HepG2 (cell line): ENCODE measurements around the gene TAF8. TPM values are rescaled to one million over a fixed set of nuclear protein-coding genes. Genes with fewer than 3 reads are reported as not detected.

Experiments used
- ATAC-seq: fragments of 200-7000 bp; cut with Tn5 transposase; 3 replicates; pipeline ENCODE4 v1.9.1; 2020; ENCODE audit warnings: mild to moderate bottlenecking, moderate library complexity
- BruUV-seq: library from RNA; stranded (reverse); fragments of 400-500 nt; replicated peaks from 2 replicates; lab custom pipeline; 2021; lab: Mats Ljungman, UMichigan
- CTCF ChIA-PET: fragments of 300-600 bp; formaldehyde crosslinking; extraction: SDS; loops from one replicate; lab custom pipeline; 2021; ENCODE audit warnings: low total read pairs, inconsistent platforms, low intra/inter-chr PET ratio; lab: Yijun Ruan, JAX
- POLR2A ChIA-PET: fragments of 350-600 bp; sonication (Branson Sonifier 250); formaldehyde crosslinking; loops from one replicate; lab custom pipeline; 2020; ENCODE audit warnings: antibody characterized with exemption, inconsistent platforms; lab: Yijun Ruan, JAX
- DNase-seq: peaks from one replicate; pipeline ENCODE4 v3.0.0-alpha.2; 2015; ENCODE audit warnings: low spot score
- FAIRE-seq: peaks from 3 replicates; lab custom pipeline; 2011; peaks lifted over from hg19 to GRCh38; lab: Jason Lieb, UNC
- H2AFZ ChIP-seq: one replicate; pipeline ENCODE4 v1.6.1; 2011; ENCODE audit warnings: low read length, inconsistent platforms
- H3K27ac ChIP-seq: fragments of 300-600 bp; 3 replicates; pipeline ENCODE4 v1.8.0; 2011; ENCODE audit warnings: mixed run types, mild to moderate bottlenecking, mixed read lengths, low read length, inconsistent platforms; ENCODE audit not compliant: insufficient read depth; ENCODE audit errors: extremely low read length
- H3K27me3 ChIP-seq, 2 experiments: fragments of 200-600 bp in 1 of 2; 2 replicates in 1 of 2; 3 replicates in 1 of 2; pipeline versions ENCODE4 v1.6.0 to v1.8.0; 2011; ENCODE audit warnings: low read length in 2 of 2, mild to moderate bottlenecking in 2 of 2, moderate library complexity in 2 of 2, inconsistent platforms in 1 of 2; ENCODE audit not compliant: insufficient read depth in 2 of 2, control insufficient read depth in 1 of 2
- H3K36me3 ChIP-seq, 2 experiments: fragments of 200-600 bp in 1 of 2; replicated peaks in 1 of 2; 2 replicates in 1 of 2; 3 replicates in 1 of 2; pipeline versions ENCODE4 v1.5.1 to v1.8.0; 2011; ENCODE audit warnings: low read length in 2 of 2, inconsistent platforms in 1 of 2; ENCODE audit not compliant: insufficient read depth in 2 of 2, control insufficient read depth in 1 of 2
- H3K4me1 ChIP-seq: 2 replicates; pipeline ENCODE4 v1.5.1; 2012; ENCODE audit warnings: low read length, inconsistent platforms; ENCODE audit not compliant: insufficient read depth
- H3K4me2 ChIP-seq: 2 replicates; pipeline ENCODE4 v1.6.0; 2011; ENCODE audit warnings: low read depth, low read length, inconsistent platforms
- H3K4me3 ChIP-seq, 3 experiments: fragments of 200-600 bp in 1 of 3; sonication (generic), shearing (Covaris generic) in 1 of 3; replicated peaks in 1 of 3; 2 replicates each; pipeline ENCODE4 v1.5.1; 2011 to 2016; ENCODE audit warnings: low read length in 3 of 3, inconsistent platforms in 2 of 3, low read depth in 2 of 3, mild to moderate bottlenecking in 2 of 3, control low read depth in 1 of 3, mixed read lengths in 1 of 3; ENCODE audit not compliant: insufficient read depth in 1 of 3
- H3K79me2 ChIP-seq: one replicate; pipeline ENCODE4 v1.6.1; 2011; ENCODE audit warnings: low read length, inconsistent platforms; ENCODE audit not compliant: insufficient read depth
- H3K9ac ChIP-seq: 2 replicates; pipeline ENCODE4 v1.6.0; 2011; ENCODE audit warnings: mild to moderate bottlenecking, low read depth, low read length, inconsistent platforms; ENCODE audit not compliant: insufficient read depth
- H3K9me3 ChIP-seq: 2 replicates; pipeline ENCODE4 v1.5.1; 2012; ENCODE audit warnings: mild to moderate bottlenecking, low read length
- H4K20me1 ChIP-seq: 2 replicates; pipeline ENCODE4 v1.6.0; 2011; ENCODE audit warnings: inconsistent platforms, mild to moderate bottlenecking, low read length, moderate library complexity; ENCODE audit not compliant: insufficient read depth
- ZMYM3 ChIP-seq: sonication (generic); formaldehyde crosslinking; IDR thresholded peaks from 2 replicates; pipeline ENCODE4 v1.5.1; 2020; ENCODE audit warnings: mild to moderate bottlenecking, missing genetic modification reagents
- ZNF710 ChIP-seq: sonication (generic); formaldehyde crosslinking; IDR thresholded peaks from 2 replicates; pipeline ENCODE4 v1.5.0; 2020; ENCODE audit warnings: mild to moderate bottlenecking, missing genetic modification reagents, borderline replicate concordance
- WGBS: methylation state at CpG from one replicate; pipeline ENCODE4 v1.1.6; 2017; ENCODE audit warnings: low lambda C conversion rate; 5-methylcytosine and 5-hydroxymethylcytosine counted together
- in situ Hi-C: cut with HindIII; loops from 2 replicates; pipeline ENCODE4 v1.10.0; 2017; ENCODE audit warnings: low pct_unique_long_range_greater_than_20kb; ENCODE audit not compliant: extremely low pct_ligation_motif_present
- intact Hi-C: fragments of 100-400 bp; cut with micrococcal nuclease; formaldehyde crosslinking; loops from one replicate; pipeline ENCODE4 v1.10.0; 2022; ENCODE audit not compliant: unreplicated experiment
- polyA plus RNA-seq, 8 experiments: library from polyadenylated mRNA; depleted of rRNA in 3 of 8; stranded (reverse) in 7 of 8; unstranded in 1 of 8; fragments of >200 nt; fragmentation: Illumina TruSeq in 4 of 8; extraction: Trizol in 4 of 8; gene quantifications; 2 replicates each; pipeline versions ENCODE4 v1.2.1 to v1.2.3, GENCODE V29; 2011 to 2016; ENCODE audit warnings: low read depth in 4 of 8, missing spikeins in 1 of 8, mixed read lengths in 1 of 8; ENCODE audit not compliant: insufficient read depth in 1 of 8
- total RNA-seq, 5 experiments: library from RNA; depleted of rRNA; stranded (reverse); fragments of >200 nt; fragmentation: Illumina TruSeq; extraction: Trizol; gene quantifications; 2 replicates each; pipeline ENCODE4 v1.2.3, GENCODE V29; 2016; ENCODE audit warnings: low read depth in 1 of 5
- TF ChIP-seq, protein P1 (sequence below): sonication (generic); formaldehyde crosslinking; IDR thresholded peaks from 2 replicates; pipeline ENCODE4 v1.5.0; 2020; ENCODE audit warnings: mild to moderate bottlenecking, missing genetic modification reagents

Gene TAF8
- total and polyA plus RNA-seq, 2 of the 13 experiments (the other 11 are each of a cell fraction or from before 2014, with no cell fraction given): 25.2 to 25.8 TPM

GRCh38 chr6:42090819-42091717 lies 40.7 kb downstream of the TAF8 start:
- no peak for ATAC-seq
- DNase-seq: no peak
- H3K4me2 ChIP-seq: no peak overlapping the region
- H3K9me3 ChIP-seq: no peaks in the 10 kb centered on the region
- WGBS: 61% methylated on average over 10 of the region's 10 CpGs
- H3K27ac ChIP-seq: no peak overlapping the region
- H2AFZ ChIP-seq: no peak overlapping the region
- H3K36me3 ChIP-seq: no peaks in the 10 kb centered on the region
- FAIRE-seq: no peak
- peaks cover 0 to 6% of the 10 kb centered on the region in 2 experiments; a peak in 1 of 5 replicates for H3K27me3 ChIP-seq
- intact Hi-C loops: no loop called here
- no peaks in the 10 kb centered on the region for H4K20me1 ChIP-seq
- H3K4me1 ChIP-seq: peaks cover 19% of the 10 kb centered on the region
- H3K79me2 ChIP-seq: no peaks in the 10 kb centered on the region
- ChIA-PET CTCF (no interaction called here), POLR2A (no interaction called here)
- TF ChIP-seq ZMYM3 (CRISPR knock-in tag) (peak; percentile 49; the same call in 1 of the 2 replicates), ZNF710 (CRISPR knock-in tag) (no peak)
- TF ChIP-seq, protein P1, sequence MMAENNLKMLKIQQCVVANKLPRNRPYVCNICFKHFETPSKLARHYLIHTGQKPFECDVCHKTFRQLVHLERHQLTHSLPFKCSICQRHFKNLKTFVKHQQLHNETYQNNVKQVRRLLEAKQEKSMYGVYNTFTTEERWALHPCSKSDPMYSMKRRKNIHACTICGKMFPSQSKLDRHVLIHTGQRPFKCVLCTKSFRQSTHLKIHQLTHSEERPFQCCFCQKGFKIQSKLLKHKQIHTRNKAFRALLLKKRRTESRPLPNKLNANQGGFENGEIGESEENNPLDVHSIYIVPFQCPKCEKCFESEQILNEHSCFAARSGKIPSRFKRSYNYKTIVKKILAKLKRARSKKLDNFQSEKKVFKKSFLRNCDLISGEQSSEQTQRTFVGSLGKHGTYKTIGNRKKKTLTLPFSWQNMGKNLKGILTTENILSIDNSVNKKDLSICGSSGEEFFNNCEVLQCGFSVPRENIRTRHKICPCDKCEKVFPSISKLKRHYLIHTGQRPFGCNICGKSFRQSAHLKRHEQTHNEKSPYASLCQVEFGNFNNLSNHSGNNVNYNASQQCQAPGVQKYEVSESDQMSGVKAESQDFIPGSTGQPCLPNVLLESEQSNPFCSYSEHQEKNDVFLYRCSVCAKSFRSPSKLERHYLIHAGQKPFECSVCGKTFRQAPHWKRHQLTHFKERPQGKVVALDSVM (CRISPR knock-in tag): peak; percentile 41; the same call in 1 of the 2 replicates
- H3K9ac ChIP-seq: no peak overlapping the region
- in situ Hi-C loops: no loop called here
- H3K4me3 ChIP-seq: no peak overlapping the region
- no TSS peak for BruUV-seq
